ENCODE measurements around the gene UBE2A.

DNA sequence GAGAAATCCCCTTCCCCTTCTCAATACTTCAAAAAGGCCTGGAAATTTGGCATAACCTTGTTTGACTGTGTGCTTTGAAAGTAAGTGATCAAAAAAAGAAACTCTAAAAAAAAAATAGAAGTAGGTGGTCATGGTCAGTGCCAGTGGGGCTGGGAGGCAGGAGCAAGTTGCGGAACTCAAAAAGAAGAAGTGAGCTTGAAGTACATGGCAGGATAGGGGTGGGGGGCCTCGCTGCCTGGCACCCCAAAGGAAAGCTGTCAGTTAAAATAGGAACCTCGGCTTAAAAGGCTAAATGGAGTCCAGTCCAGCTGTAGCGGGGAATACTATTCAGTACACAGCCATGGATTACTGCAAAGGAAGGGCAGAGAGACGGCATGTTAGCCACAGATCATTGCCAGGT, 44.1 kb downstream of the UBE2A start:
- TF ChIP-seq, protein P1, sequence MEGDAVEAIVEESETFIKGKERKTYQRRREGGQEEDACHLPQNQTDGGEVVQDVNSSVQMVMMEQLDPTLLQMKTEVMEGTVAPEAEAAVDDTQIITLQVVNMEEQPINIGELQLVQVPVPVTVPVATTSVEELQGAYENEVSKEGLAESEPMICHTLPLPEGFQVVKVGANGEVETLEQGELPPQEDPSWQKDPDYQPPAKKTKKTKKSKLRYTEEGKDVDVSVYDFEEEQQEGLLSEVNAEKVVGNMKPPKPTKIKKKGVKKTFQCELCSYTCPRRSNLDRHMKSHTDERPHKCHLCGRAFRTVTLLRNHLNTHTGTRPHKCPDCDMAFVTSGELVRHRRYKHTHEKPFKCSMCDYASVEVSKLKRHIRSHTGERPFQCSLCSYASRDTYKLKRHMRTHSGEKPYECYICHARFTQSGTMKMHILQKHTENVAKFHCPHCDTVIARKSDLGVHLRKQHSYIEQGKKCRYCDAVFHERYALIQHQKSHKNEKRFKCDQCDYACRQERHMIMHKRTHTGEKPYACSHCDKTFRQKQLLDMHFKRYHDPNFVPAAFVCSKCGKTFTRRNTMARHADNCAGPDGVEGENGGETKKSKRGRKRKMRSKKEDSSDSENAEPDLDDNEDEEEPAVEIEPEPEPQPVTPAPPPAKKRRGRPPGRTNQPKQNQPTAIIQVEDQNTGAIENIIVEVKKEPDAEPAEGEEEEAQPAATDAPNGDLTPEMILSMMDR (IDR thresholded peaks at IDR 0.05) = no peak
- TF ChIP-seq EP300 (IDR thresholded peaks at IDR 0.05; ENCODE audit: low read depth) = no peak
- no peak for TF ChIP-seq POLR2AphosphoS5 (IDR thresholded peaks at IDR 0.05)
- no peak for TF ChIP-seq POLR2A (IDR thresholded peaks at IDR 0.05)
